Measurements from ENCODE around the gene PNN.
A peak's percentile ranks its signal among the peaks of the same experiment; 100 is the strongest.
"Not testable (repeated sequence)": the region's sequence is repeated elsewhere in the genome, so short reads cannot be mapped to it uniquely, and the experiment has no call there.

Gene PNN

DNA sequence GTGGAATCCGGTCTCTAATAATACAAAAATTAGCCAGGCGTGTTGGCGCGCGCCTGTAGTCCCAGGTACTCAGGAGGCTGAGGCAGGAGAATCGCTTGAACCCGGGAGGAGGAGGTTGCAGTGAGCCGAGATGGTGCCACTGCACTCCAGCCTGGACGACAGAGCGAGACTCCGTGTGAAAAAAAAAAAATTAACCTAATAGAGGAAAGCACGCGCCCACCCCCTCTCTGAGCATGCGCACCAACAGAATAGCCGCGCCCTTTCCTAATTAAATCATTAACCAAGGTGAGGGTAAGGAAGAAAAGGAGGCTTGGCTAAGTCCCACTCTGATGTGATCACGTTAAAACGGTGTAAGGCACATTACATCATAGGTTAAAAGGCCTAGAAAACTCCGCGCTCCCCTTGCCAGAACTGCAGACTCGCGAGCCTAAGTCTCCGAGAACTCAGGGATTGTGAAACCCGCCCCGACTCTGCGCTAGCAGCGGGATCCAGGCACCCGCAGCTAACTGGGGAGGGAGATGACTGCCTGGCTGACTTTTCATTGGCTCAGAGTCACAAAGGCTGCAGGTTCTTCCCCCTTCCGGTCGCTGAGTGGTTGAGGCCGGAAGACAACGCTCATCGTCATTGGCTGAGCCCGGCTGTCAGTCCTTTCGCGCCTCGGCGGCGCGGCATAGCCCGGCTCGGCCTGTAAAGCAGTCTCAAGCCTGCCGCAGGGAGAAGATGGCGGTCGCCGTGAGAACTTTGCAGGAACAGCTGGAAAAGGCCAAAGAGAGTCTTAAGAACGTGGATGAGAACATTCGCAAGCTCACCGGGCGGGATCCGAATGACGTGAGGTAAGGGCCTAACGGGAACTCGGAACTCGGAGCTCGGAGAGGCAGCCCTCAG lies at the start of gene PNN:
PNN (plus strand) TSS at position 695 of the 885 bp plus-strand sequence; CDS start at position 721, 26 bp downstream.
- DNase-seq (ENCODE audit: low read depth), result peak; percentile 99

GRCh38 chr14:39137835-39138234 lies 37.2 kb upstream of the PNN start:
- DNase-seq (ENCODE audit: low read depth), result not testable (repeated sequence)

DNA sequence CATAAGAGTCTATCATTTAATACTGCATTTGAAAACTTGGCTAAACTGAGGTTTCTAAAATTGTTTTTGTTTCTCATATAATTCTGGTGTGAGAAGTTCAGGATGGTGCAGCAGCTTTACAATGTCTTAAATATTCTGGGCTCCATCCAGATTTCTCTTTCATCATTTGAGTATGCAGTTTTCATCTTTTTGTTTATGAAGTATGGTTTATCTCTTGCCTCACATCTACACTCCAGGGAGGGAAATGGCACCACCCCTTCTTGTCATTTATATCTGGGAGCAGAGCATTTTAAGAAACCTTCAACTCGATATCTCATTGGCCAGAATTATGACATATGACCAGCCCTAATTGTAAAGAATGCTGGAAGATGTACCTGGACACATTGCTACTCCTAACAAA lies 36.6 kb upstream of the PNN start:
- no peak for DNase-seq (ENCODE audit: low read depth)

DNA sequence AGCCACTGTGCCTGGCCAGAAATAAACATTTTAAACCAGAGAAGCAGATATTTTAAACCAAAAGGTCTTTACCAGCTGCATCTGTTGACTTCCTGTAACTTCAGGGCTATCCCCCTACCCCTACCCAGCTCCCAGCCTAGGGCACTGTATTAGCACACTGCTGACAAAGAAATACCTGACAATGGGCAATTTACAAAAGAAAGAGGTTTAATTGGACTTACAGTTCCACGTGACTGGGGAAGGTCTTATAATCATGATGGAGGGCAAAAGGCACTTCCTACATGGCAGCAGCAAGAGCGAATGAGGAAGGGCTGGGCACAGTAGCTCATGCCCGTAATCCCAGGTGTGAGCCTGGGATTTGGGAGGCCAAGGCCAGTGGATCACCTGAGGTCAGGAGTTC lies 34.9 kb upstream of the PNN start:
- DNase-seq (ENCODE audit: low read depth), result no peak

DNA sequence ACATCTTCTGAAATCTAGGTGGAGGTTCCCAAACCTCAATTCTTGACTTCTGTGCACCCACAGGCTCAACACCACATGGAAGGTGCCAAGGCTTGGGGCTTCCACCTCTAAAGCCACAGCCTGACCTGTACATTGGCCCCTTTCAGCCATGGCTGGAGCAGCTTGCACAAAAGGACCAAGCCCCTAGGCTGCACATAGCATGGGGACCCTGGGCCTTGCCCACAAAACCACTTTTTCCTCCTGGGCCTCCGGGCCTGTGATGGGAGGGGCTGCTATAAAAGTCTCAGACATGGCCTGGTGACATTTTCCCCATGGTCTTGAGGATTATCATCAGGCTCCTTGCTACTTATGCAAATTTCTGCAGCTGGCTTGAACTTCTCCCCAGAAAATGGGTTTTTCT lies 33.4 kb upstream of the PNN start:
- not testable (repeated sequence) for DNase-seq (ENCODE audit: low read depth)

DNA sequence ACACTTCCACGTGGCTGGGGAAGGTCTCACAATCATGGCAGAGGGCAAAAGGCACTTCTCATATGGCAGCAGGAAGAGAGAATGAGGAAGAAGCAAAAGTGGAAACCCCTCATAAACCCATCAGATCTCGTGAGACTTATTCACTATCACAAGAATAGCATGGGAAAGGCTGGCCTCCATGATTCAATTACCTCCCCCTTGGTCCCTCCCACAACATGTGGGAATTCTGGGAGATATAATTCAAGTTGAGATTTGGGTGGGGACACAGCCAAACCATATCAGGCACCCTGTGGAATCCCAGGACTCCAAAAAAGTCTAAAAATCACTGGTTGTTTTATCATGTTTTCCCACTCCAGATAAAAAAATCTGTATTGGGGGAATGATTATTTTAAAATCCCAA lies 31.8 kb upstream of the PNN start:
- not testable (repeated sequence) for DNase-seq (ENCODE audit: low read depth)

DNA sequence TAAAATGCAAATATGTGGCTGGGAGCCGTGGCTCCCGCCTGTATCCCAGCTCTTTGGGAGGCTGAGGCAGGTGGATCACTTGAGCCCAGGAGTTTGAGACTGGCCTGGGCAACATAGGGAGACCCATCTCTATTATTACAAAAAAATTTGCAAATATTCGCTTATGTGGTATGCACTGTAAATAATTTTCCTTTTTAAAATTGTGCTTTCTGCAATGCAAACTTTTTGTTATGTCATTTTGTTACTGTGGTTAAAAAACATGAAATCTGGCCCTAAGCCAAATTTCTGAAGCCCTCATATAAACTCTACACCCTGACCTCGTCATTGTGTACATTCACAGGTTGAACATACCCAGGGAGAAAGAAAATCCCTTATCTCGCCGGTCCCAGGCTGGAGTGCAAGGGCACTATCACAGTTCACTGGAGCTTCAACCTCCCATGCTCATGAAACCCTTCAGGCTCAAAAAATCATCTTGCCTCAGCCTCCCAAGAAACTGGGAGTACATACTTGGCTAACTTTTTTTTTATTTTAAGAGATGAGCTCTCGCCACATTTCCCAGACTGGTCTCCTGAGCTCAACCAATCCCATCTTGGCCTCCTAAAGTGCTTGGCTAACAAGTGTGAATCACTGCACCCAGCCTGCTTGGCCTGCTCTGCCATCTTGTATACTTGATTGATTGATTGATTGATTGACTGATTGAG lies 29.6 kb upstream of the PNN start:
- no peak for DNase-seq (ENCODE audit: low read depth)

- no peak for DNase-seq (ENCODE audit: low read depth)
These were observed 20.4 kb upstream of the PNN start for GRCh38 chr14:39154594-39155189.

- DNase-seq (ENCODE audit: low read depth), result no peak
These were observed 17.6 kb upstream of the PNN start for GRCh38 chr14:39157491-39157890.

- DNase-seq (ENCODE audit: low read depth), result no peak
These were observed 16.7 kb upstream of the PNN start for GRCh38 chr14:39158222-39158858.

DNA sequence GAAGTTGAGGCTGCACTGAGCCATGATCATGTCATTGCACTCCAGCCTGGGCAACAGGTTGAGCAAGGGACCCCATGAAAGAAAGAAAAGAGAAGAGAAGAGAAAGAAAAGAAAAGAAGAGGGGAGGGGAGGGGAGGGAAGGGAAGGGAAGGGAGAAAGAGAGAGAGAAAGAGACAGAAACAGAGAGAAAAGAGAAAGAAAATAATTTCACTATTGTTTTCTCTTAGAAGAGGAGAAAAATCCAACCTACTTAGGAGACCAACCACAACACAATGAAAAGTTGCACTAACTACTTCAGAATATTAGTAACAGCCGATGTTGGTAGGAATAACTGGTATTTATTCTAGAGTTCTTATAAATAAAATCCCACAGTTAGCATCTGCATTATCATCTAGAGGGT lies 14.6 kb upstream of the PNN start:
- DNase-seq (ENCODE audit: low read depth), result no peak

GRCh38 chr14:39167797-39168320 lies 7.2 kb upstream of the PNN start:
- not testable (repeated sequence) for DNase-seq (ENCODE audit: low read depth)

- no peak for DNase-seq (ENCODE audit: low read depth)
These were observed 6.5 kb upstream of the PNN start for GRCh38 chr14:39168591-39168990.

GRCh38 chr14:39169541-39169900 lies 5.5 kb upstream of the PNN start:
- no peak for DNase-seq (ENCODE audit: low read depth)

- no peak for DNase-seq (ENCODE audit: low read depth)
These were observed 1.9 kb upstream of the PNN start for GRCh38 chr14:39173198-39173597.

DNA sequence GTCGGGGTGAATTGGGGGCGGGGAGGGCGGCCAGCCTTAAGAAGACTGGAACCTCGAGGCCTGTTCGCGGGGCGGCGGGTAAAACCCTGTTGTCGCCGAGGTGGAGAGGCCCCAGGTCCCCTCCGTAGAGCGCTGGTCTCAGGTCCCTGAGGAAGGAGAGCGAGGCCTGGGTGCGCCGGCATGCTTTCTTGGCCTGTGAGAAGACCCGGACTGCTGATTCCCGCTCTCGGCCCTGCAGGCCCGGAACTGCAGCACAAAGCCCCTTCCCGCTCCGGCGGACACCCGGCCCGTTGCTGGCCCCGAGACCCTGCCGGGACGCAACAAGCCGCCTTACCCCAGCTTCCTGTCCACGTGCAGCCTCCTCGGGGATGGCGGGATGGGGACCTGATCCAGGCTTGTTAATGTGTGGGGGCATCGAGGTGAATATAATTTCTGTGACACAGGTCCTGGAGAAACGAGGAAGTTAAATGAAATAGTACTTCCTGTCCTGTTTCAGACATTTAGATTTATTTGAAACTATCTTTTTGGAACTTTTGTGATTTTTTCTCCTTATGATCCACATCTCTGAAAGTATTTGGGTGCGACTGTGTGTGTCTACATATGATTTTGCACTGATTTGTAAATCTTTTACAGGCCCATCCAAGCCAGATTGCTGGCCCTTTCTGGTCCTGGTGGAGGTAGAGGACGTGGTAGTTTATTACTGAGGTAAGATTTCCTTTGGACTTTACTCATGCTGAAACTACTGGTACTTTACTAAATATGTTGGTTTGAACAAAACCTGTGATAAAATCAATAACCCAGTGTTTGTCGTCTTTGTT lies 600 bp downstream of the PNN start:
- no peak for DNase-seq (ENCODE audit: low read depth)

- DNase-seq (ENCODE audit: low read depth), result no peak
These were observed 1.5 kb downstream of the PNN start for GRCh38 chr14:39176263-39177167.

DNA sequence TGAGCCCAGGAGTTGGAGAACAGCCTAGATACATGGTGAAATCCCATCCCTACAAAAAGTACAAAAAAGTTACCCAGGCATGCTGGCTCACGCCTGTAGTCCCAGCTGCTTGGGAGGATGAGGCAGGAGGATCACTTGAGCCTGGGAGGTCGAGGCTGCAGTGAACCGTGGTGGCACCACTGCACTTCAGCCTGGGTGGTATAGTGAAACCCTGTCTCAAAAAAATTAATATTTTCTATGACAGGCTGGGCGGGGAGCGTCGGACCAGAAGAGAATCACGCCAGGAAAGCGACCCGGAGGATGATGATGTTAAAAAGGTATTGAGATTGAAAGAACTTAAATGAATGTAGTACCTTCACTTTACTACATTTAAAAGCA lies 2.1 kb downstream of the PNN start:
- DNase-seq (ENCODE audit: low read depth), result no peak

DNA sequence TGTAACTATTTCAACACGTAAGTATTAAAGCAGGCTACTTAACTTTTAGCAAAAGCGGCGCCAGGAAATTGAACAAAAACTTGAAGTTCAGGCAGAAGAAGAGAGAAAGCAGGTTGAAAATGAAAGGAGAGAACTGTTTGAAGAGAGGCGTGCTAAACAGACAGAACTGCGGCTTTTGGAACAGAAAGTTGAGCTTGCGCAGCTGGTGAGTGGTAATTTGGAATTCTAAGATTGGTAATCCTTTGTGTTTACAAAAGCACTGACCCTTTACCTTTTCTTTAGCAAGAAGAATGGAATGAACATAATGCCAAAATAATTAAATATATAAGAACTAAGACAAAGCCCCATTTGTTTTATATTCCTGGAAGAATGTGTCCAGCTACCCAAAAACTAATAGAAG lies 4.0 kb downstream of the PNN start:
- no peak for DNase-seq (ENCODE audit: low read depth)

DNA sequence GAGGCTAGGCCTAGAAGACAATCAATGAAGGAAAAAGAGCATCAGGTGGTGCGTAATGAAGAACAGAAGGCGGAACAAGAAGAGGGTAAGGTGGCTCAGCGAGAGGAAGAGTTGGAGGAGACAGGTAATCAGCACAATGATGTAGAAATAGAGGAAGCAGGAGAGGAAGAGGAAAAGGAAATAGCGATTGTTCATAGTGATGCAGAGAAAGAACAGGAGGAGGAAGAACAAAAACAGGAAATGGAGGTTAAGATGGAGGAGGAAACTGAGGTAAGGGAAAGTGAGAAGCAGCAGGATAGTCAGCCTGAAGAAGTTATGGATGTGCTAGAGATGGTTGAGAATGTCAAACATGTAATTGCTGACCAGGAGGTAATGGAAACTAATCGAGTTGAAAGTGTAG lies 5.5 kb downstream of the PNN start:
- DNase-seq (ENCODE audit: low read depth), result no peak
